ENCODE results near the gene CNKSR1.

CNKSR1 gene, protein sequence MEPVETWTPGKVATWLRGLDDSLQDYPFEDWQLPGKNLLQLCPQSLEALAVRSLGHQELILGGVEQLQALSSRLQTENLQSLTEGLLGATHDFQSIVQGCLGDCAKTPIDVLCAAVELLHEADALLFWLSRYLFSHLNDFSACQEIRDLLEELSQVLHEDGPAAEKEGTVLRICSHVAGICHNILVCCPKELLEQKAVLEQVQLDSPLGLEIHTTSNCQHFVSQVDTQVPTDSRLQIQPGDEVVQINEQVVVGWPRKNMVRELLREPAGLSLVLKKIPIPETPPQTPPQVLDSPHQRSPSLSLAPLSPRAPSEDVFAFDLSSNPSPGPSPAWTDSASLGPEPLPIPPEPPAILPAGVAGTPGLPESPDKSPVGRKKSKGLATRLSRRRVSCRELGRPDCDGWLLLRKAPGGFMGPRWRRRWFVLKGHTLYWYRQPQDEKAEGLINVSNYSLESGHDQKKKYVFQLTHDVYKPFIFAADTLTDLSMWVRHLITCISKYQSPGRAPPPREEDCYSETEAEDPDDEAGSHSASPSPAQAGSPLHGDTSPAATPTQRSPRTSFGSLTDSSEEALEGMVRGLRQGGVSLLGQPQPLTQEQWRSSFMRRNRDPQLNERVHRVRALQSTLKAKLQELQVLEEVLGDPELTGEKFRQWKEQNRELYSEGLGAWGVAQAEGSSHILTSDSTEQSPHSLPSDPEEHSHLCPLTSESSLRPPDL

DNA sequence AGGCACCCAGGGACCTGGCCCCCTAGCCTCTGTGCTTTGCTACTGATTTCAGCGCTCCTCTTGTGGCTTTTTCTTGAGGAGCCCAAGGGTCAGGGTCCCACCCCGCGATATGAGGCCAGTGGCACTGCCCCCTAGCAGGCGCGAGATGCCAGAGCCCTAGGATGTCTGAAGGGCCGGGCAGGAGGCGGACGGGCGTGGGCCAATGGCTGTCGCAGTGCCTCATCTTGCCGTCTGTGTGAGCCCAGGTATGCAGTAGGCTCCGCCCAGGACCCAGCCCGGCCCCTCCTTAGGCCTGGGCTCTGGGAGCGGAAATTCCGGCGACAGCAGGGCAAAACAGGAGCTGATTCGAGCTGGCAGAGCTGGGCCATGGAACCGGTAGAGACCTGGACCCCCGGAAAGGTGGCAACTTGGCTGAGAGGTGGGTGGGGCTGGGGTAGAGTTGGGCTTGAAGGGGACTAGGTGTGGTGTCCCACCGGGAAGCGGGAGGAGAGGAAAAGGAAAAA, at the start of gene CNKSR1:
Gene CNKSR1 (plus strand): TSS at position 310 of the 503 bp plus-strand sequence. CDS start 57 bp downstream, at position 367.
- no peak for DNase-seq

DNA sequence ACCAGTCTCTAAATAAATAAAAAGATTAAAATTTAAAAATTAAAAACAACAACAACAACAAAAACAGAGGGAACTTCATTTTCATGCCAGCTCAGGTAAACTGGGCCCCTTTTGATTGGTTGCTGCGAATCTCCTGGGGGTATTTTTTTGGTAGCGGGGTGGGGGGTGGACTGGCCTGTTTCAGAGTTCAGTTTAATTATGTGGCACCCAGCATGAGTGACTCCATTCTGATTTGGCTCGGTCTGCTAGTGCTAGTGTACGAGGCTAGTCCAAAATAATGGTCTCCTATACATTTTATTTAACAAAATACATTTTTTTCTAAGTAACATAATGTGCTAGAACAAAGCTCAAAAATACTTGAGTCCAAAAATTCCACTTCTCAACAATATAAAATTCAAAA, 47.5 kb upstream of the CNKSR1 start:
- no peak for DNase-seq

DNA sequence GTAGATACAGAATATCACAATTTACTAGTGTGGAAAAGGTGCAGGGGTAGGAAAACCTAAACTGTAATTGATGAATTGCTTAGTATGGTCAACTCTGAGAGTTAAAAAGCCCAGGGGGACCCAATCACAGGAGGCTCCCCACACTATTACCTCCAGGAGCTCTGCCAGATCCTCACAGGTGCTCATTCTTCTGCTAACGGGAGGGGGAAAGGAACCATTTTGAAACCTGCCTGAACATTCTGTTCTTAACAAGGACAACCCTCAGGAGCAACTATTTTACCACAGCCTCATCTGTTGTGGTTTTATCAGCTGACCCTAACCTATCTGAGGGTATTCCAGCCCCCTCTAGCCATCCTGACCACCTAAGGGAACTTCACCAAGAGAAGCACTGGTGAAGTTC, 46.6 kb upstream of the CNKSR1 start:
- DNase-seq = peak; percentile 24

DNA sequence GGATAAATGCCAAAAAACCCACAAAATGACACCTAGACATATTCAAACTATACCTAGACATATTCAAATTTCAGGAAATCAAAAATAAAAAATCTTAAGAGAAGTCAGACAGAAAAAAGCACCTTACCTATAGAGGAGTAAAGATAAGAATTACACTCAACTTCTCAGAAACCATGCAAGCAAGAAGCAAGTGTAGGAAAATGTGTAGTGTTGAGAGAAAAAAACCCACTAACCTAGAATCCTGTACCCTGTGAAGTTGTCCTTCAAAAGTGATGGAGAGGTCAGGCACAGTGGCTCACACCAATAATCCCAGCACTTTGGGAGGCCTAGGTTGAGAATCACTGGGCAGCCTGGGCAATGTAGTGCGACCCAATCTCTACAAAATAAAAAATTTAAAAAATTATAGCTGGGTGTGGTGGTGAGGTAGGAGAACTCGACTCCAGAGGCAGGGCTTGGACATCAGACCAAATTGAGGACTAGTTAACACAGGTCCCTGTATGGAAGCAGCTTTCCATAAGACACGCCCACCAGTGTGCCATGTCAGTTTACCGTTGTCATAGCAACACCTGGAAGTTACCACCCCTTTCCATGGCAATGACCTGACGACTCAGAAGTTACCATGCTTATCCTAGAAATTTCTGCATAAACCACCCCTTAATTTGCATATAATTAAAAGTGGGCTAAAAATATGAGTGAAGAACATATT, 45.0 kb upstream of the CNKSR1 start:
- DNase-seq = peak; percentile 28

- DNase-seq = no peak
Observed at GRCh38 chr1:26132834-26133167, 44.5 kb upstream of the CNKSR1 start.

DNA sequence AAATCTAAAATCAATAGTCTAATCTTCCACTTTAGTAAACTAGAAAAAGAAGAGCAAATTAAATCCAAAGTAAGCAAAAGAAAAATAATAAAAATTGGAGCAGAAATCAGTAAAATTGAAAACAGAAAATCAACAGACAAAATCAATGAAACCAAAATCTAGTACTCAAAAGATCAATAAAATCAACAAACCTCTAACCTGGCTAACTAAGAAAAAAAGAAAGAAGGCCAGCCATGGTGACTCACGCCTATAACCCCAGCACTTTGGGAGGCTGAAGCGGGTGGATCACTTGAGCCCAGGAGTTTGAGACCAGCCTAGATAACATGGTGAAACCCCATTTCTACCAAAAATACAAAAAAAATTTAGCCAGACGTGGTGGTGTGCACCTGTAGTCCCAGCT, 42.8 kb upstream of the CNKSR1 start:
- DNase-seq = no peak

DNA sequence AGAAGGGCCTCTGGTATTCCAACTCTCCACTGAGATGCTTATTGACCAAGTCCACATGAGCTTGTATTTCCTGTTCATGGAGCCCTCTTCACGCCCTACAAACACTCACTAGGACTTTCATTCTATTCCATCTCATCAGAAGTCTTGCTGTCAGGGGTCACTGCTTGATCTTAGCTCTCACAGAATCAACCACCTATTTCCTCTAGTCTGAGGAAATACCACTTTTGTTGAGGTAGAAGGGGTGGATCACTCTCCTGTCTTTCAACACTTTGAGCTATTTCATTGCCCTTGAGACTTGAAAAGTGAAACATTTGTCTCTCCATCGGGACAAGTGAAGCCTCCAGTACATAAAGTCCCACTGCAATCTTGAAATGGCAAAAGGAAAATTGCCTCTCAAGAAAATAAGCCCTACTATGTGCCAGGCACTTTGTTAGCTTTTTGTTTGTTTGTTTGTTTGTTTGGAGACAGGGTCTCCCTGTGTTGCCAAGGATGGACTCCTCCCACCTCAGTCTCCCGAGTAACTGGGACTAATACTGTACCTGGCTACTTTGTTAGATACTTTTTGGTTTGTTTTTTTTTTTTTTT, 38.2 kb upstream of the CNKSR1 start:
- peak; percentile 62 for DNase-seq

- DNase-seq = no peak
Observed at GRCh38 chr1:26142159-26142558, 35.1 kb upstream of the CNKSR1 start.

DNA sequence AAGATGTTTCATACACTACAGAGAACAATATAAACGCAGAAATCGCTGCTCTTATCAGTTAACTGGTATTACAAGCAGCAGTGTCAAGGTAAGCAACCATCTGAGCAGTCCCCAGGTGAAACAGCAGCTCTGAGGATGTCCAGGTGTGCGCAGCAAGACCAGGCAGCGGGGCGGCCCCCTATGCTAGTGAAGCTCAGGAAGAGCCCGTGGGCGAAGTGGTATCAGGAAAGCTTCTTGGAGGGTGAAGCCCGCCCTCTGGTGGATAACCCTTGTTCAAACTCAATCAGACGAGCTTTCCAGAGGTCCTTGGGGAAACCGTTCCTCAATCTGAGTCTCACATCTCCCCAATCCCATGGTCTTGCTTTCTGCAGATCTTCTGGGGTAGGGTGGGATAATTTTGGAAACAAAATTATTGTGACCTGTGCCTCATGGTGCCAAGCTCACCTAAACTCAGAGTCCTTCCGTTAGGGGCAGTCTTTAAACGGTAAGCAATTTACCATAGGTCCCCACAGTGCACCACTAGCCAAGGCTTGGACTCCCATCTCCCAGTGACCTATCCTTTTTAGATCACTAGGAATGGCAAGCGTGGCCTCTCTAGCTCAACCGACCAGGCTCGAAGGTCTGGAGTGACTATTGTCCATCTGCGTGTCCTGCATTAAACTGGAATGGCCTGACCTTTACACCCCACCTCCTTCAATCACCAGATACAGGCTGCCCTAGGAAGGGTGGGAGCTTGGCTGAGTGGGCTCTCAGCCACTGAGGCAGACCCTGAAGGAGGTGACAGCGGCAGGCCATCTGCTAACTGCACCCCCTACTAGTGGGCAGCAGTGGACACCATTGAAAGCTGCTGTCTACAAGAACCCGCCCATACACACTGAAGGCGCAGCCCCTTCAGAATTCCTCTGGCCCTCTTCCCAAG, 32.0 kb upstream of the CNKSR1 start:
- peak; percentile 92 for DNase-seq

GRCh38 chr1:26145960-26146294, 31.4 kb upstream of the CNKSR1 start:
- DNase-seq = no peak

- no peak for DNase-seq
Observed at GRCh38 chr1:26148887-26149286, 28.4 kb upstream of the CNKSR1 start.

GRCh38 chr1:26153966-26154532, 23.2 kb upstream of the CNKSR1 start:
- peak; percentile 29 for DNase-seq

DNA sequence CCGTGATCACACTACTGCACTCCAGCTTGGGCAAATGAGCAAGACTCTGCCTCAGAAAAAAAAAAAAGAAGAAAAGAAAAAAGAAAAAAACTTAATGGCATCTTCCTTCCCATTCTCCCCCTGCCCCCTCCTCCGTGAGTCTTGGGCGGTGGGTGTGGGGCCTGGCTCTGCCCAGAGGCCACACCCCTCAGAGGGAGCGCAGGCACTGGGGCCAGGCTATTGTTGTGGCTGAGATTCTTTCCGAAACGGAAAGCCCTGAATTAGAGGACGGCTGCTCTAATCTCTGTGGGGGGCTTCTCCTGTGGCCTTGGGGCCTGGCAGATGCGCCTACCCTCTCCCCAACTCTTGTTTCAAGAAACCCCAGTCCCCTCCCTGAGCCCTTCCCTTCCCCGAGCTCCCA, 22.5 kb upstream of the CNKSR1 start:
- no peak for DNase-seq

- DNase-seq = no peak
Observed at GRCh38 chr1:26155370-26156284, 21.7 kb upstream of the CNKSR1 start.

DNA sequence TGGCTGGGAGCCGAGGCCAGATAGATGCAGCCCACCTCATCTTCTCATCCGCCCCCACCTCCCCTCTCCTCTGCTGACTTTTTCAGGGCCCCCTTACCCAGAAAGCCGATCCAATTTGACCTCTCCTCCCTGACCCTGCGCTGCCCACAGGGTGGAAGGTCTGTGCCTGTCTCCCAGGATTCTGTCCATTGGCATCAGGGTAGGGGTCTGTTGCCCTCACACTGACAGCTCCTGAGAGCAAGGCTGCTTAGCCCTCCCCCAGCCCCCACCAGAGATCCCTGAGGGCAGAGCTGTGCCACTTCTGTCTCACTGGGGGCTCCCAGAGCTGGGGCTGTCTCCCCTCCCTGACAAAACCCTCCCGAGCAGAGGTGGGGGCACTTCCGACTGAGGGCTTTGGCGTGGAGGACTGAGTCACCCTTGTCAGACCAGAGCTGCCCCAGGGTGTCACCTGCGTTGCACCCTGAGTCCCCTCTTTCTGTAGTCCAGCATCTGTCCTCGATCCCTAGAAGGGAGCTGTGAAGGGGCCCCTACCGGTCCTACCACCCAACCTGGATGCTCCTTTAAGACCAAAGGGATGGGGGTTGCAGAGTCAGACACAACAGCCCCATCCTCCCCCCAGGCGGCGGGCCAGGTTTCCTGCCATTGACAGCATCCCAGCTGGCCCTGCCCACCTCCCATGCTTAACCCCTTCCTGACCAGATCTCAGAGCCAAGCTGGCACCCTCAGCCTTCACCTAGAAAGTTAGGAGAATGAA, 20.8 kb upstream of the CNKSR1 start:
- no peak for DNase-seq

DNA sequence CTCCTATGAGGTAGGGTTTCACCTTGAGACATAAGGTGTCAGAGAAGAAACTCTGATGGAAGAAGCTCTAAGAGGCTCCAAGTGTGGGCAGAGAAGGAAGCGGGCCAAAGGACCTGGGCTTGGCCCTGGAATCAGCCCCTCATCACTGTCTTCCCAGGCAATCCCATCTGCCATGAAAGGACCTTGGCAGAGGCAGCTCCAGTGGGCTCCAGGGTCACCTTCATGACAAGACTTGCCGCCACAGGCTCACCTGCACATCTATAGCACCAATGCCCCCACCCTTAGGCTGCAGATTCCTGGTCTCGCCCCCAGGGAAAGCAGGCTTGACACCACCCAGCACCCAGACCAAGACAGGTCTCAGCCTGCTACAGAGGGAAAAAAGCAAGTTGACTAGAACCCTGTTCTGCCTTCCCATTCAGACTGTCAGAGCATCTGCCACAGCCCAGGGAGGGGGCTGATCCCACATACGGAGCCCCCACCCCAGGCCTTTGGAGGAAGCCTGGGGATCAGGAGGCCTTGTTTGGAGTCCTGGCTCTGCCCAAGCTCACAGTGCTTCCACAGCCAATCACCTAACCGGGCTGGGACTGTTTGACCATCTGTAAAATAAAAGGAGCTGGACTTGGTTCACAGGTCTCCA, 18.9 kb upstream of the CNKSR1 start:
- DNase-seq = no peak

GRCh38 chr1:26158908-26159742, 18.2 kb upstream of the CNKSR1 start, which contains the start of gene FAM110D:
FAM110D (plus strand) TSS chr1:26159079; CDS start chr1:26161292, 2,213 bp downstream.
- DNase-seq = no peak

DNA sequence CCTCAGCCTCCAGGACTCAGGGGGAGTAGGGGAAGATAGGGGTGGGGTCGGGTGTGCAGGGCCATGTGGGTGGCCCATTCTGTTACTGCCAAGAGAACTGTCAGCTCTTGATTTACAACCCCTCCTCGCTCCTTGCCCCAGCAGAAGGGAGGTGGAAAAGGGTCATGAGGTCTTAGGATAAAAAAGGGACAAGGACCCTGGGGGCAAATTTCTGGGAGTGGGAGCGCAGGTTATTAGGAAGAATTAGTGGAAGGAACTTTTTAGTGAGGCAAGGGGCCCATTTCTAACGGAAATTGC, 17.6 kb upstream of the CNKSR1 start:
- no peak for DNase-seq

All from OCI-M1 (cell line).